Peyer's patch (tissue), 4 donors: Measurements from ENCODE around the gene MOB3A.

Source experiments
- CTCF ChIP-seq, 6 experiments: fragments of 450-650 bp in 4 of 6; fragments of 200-600 bp in 2 of 6; sonication (generic) in 1 of 6; IDR thresholded peaks; one replicate each; pipeline ENCODE4 v1.5.1; 2017 to 2019; ENCODE audit warnings: antibody characterized with exemption in 6 of 6, mild to moderate bottlenecking in 3 of 6, moderate library complexity in 1 of 6
- POLR2A ChIP-seq, 2 donors: fragments of 450-650 bp; IDR thresholded peaks; one replicate each; pipeline ENCODE4 v1.5.1; 2017; ENCODE audit warnings: antibody characterized with exemption in 2 of 2, mild to moderate bottlenecking in 2 of 2, moderate library complexity in 2 of 2

- TF ChIP-seq CTCF (IDR thresholded peaks at IDR 0.05) = no peak
- TF ChIP-seq POLR2A (IDR thresholded peaks at IDR 0.05) = no peak
Observed at GRCh38 chr19:2039089-2039958, 56.8 kb downstream of the MOB3A start.
